GM12892 (cell line): ENCODE measurements around the gene CNGB1.

Experiments used
- POLR2A ChIP-seq: IDR thresholded peaks from 2 replicates; pipeline ENCODE4 v1.6.1; 2011; ENCODE audit warnings: low read depth, low read length, control low read depth
- POLR2AphosphoS5 ChIP-seq: IDR thresholded peaks from 2 replicates; pipeline ENCODE4 v1.6.1; 2011; ENCODE audit warnings: low read depth, low read length, control low read depth

- TF ChIP-seq POLR2A (no peak), POLR2AphosphoS5 (no peak)
Observed at GRCh38 chr16:57911743-57912142, 59.2 kb downstream of the CNGB1 start.
